ENCODE data around the gene KRT74. TPM values are rescaled to one million over a fixed set of nuclear protein-coding genes. Genes with fewer than 3 reads are reported as not detected.

Gene KRT74
- total RNA-seq, 4 donors from 2014 or later, result not detected

DNA sequence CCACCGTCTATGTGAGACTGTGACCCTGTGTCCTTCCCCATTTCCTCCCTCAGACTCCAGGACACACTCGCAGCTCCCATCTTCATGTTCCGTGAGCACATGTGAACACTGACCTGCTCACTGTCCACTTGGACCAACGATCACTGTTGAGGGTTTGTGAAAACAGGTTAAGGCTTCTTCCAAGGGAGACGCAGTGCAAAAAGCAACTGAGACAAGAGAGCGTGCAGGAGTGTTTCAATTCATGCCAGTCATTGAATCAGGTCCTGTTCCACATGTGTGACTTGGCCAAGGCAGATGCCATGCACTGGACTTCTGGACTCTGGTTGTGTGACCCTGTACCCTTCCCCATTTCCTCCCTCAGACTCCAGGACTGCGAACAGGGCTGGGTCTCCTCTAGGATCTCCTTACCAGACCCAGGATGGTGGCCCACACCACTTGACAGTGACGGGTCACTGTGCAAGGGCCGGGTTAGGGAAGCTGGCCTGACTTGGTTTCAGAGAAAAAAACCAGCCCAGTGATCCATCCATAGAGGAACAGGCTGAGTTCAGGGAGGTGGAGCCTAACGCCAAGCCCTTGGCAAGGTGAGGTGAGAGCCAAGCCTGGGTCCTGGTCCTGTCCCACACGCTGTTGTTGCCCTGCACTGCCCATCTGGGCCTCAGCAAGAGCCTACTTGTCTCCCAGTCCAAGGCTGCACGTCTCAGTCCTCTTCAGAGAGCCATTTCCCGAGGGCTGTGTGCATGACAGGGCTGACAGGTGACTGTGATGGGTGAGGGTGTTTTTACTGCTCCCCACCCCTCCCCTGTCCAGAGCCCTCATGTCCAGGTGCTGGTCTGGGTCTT lies 47.8 kb downstream of the KRT74 start:
- TF ChIP-seq EP300 (IDR thresholded peaks at IDR 0.05), result no peak
- TF ChIP-seq POLR2A (IDR thresholded peaks at IDR 0.05), result no peak
- TF ChIP-seq, protein P1, sequence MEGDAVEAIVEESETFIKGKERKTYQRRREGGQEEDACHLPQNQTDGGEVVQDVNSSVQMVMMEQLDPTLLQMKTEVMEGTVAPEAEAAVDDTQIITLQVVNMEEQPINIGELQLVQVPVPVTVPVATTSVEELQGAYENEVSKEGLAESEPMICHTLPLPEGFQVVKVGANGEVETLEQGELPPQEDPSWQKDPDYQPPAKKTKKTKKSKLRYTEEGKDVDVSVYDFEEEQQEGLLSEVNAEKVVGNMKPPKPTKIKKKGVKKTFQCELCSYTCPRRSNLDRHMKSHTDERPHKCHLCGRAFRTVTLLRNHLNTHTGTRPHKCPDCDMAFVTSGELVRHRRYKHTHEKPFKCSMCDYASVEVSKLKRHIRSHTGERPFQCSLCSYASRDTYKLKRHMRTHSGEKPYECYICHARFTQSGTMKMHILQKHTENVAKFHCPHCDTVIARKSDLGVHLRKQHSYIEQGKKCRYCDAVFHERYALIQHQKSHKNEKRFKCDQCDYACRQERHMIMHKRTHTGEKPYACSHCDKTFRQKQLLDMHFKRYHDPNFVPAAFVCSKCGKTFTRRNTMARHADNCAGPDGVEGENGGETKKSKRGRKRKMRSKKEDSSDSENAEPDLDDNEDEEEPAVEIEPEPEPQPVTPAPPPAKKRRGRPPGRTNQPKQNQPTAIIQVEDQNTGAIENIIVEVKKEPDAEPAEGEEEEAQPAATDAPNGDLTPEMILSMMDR (IDR thresholded peaks at IDR 0.05), result no peak
- H3K27ac ChIP-seq, result no peak overlapping the region
- no peaks in the 10 kb centered on the region for H3K27me3 ChIP-seq
- no peak overlapping the region for H3K4me3 ChIP-seq
- 82 to 84% methylated on average over 12 to 13 of the region's 13 CpGs for WGBS, 2 donors
- no peak for DNase-seq (ENCODE audit: low spot score in 2 of 2)
- H3K4me1 ChIP-seq, result peaks cover 0 to 5% (median 0%) of the 10 kb centered on the region in 4 donors
- H3K36me3 ChIP-seq, result no peaks in the 10 kb centered on the region
- H3K9me3 ChIP-seq, result no peaks in the 10 kb centered on the region

- no peak for DNase-seq (ENCODE audit: low spot score in 2 of 2)
- H3K36me3 ChIP-seq, result no peaks in the 10 kb centered on the region
- WGBS, 2 donors, result 80 to 88% methylated on average over 5 of the region's 5 CpGs
- peaks cover 0 to 5% (median 0%) of the 10 kb centered on the region in 4 donors for H3K4me1 ChIP-seq
- no peaks in the 10 kb centered on the region for H3K27me3 ChIP-seq
- H3K27ac ChIP-seq, result no peak overlapping the region
- no peaks in the 10 kb centered on the region for H3K9me3 ChIP-seq
- TF ChIP-seq POLR2A (IDR thresholded peaks at IDR 0.05) (no peak), EP300 (IDR thresholded peaks at IDR 0.05) (no peak)
- TF ChIP-seq, protein P1 (IDR thresholded peaks at IDR 0.05), result no peak
- no peak overlapping the region for H3K4me3 ChIP-seq
These were observed 48.6 kb downstream of the KRT74 start for GRCh38 chr12:52524898-52525591.

DNA sequence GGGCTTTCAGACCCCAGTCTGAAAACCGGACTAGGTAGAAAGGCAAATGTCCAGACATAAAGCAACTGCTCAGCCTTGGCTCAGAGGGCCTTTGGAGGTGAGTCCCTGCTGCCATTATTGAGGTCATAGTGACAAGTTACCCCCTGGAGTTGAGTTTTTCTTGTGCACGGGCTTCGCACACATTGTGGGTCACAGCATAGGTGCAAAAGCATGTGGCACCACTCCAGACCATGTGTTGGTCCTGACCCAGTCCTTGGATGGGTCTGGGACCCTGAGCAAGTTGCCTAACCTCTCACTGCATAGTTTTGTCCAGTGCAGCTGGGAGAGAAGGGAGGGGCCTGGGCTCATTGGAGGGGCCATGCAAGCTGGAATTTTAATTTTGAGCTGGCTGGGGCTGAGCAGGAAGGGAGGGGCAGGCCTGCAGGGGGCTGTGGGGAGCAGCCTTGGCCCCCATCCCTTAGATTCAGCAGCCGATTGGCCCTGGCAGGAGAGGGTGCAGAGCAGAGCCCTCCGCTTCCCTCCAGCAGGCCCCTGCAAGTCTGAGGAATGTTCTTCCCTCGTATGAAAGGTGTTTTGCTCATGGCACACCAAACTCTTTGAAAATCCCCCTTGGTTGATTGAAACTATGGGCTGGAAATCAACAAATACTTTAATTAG lies 49.3 kb downstream of the KRT74 start:
- H3K36me3 ChIP-seq, result no peaks in the 10 kb centered on the region
- H3K27ac ChIP-seq, result no peak overlapping the region
- no peaks in the 10 kb centered on the region for H3K9me3 ChIP-seq
- WGBS, 2 donors, result 54 to 59% methylated on average over 6 of the region's 6 CpGs
- H3K4me1 ChIP-seq, result peaks cover 0 to 5% (median 0%) of the 10 kb centered on the region in 4 donors
- H3K27me3 ChIP-seq, result no peaks in the 10 kb centered on the region
- H3K4me3 ChIP-seq, result no peak overlapping the region
- TF ChIP-seq EP300 (IDR thresholded peaks at IDR 0.05) (no peak), POLR2A (IDR thresholded peaks at IDR 0.05) (no peak)
- TF ChIP-seq, protein P1 (IDR thresholded peaks at IDR 0.05), result no peak
- no peak for DNase-seq (ENCODE audit: low spot score in 2 of 2)

- Histone ChIP-seq H3K27me3 (no peaks in the 10 kb centered on the region), H3K36me3 (no peaks in the 10 kb centered on the region), H3K27ac (no peak overlapping the region), H3K4me1 (peaks cover 0 to 5% (median 0%) of the 10 kb centered on the region in 4 donors), H3K9me3 (no peaks in the 10 kb centered on the region), H3K4me3 (no peak overlapping the region)
- 50 to 74% methylated on average over 4 of the region's 4 CpGs for WGBS, 2 donors
- TF ChIP-seq POLR2A (IDR thresholded peaks at IDR 0.05) (no peak), EP300 (IDR thresholded peaks at IDR 0.05) (no peak)
- TF ChIP-seq, protein P1 (IDR thresholded peaks at IDR 0.05), result no peak
- DNase-seq (ENCODE audit: low spot score in 2 of 2), result no peak
These were observed 49.8 kb downstream of the KRT74 start for GRCh38 chr12:52523824-52524223.
